Colon (tissue), 2 donors: ENCODE measurements around the gene COL4A2.
"Not testable (repeated sequence)": the region's sequence is repeated elsewhere in the genome, so short reads cannot be mapped to it uniquely, and the experiment has no call there.

Source experiments
- FAIRE-seq: peaks from 2 replicates; lab custom pipeline; 2012; peaks lifted over from hg19 to GRCh38; lab: Jason Lieb, UNC
- donor health status: control.
- donor health status: control.

Gene COL4A2

DNA sequence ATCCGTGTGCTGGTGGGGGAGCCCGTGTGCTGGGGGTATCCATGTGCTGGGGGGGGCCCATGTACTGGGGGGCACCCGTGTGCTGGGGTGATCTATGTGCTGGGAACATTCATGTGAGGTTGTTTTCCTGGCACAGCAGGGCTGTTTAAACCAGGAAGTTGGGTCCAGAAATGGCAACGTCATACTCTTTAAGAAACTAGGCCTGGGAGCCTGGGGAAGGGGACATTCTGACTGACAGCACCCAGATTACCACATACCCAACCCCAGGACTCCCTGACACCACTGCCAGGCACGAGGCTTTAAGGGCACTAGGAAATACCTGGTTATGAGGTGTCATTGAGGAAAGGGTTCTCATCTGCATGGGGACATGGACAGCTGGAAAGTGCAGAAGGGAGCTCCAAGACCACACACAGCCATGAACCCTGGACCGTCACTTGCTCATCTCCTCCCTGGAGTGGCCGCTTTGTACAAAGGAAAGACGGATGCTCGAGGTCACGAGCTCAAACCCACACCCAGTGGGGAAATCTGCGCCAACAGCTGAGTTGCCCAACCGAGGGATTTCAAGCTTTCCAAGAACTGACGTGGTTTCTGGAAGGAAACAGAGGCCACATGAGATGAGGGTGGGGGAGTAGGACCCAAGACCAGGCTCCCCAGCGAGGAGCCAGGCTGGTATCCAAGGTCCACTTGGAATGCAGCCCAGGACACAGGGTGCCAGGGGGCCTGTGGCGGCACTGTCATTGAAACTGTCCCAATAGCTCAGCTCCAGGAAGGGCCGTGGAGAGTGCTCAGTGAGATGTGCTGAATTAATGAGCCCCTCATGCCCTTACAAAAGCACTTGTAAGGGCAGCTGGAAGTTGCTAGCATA lies 213.6 kb downstream of the COL4A2 start:
- no peak for FAIRE-seq

DNA sequence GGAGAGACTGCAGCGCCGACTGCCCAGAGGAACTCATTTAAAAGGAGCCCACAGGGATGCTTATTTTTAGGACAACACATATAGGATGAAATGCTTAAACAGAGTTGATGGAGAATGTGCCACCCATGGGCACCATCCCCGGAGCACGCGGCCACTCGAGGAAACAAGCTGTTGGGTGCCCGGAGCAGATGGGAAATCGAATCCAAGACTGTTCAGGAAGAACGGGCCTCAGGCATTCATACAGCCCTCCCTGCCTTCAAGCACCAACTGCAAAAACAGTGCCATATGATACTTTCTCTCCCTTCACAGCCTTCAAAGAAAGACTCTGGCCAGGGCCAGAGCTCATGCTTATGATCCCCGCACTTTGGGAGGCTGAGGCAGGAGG lies 214.2 kb downstream of the COL4A2 start:
- no peak for FAIRE-seq

DNA sequence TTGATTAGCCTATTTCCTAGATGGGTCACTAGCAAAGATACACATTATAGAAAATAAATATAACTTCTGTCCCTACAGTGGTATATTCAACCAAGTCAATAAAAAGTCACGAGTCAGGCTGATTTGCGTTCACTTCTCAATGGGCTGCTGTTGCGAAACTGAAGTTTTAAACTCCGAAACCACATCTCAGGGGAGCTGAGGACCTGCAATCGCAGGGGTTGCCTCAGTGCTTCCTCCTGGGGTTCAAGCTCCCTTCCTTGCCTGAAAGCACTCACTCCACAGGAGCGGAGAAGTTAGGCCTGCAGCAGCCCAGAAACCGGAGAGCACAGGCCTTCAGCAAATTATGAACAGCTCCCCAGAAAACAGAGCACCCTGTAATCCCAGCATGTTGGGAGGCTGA lies 214.9 kb downstream of the COL4A2 start:
- FAIRE-seq = no peak

- FAIRE-seq = no peak
These were observed 215.6 kb downstream of the COL4A2 start for GRCh38 chr13:110522721-110523120.

- FAIRE-seq = no peak
These were observed 216.1 kb downstream of the COL4A2 start for GRCh38 chr13:110523180-110523579.

DNA sequence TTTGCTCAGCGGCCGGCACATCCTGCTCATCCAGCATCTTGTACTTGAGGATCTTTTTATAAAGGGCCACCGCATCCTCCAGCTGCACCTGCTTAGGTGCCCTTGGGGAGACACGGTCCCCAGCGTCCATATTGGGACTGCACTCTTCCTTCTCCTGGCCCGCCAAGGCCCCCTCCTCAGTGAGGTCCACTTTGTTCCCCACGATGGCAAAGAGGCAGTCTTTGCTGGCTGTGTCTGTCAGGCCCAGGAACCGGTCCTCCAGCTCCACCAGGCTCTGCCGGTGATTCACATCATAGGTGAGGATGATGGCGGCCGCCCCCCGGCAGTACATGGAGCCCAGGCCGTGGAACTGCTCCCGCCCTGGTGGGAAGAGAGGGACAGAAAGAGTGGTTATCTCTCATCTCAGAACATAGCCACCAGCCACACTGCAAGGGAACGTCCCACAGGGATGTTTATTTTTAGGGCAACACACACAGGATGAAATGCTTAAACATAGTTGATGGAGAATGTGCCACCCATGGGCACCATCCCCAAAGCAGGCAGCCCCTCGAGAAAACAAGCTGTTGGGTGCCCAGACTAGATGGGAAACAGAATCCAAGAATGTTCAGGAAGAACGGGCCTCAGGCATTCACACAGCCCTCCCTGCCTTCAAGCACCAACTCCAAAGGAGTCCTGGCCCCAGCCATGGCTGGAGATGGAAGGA lies 216.9 kb downstream of the COL4A2 start:
- no peak for FAIRE-seq

DNA sequence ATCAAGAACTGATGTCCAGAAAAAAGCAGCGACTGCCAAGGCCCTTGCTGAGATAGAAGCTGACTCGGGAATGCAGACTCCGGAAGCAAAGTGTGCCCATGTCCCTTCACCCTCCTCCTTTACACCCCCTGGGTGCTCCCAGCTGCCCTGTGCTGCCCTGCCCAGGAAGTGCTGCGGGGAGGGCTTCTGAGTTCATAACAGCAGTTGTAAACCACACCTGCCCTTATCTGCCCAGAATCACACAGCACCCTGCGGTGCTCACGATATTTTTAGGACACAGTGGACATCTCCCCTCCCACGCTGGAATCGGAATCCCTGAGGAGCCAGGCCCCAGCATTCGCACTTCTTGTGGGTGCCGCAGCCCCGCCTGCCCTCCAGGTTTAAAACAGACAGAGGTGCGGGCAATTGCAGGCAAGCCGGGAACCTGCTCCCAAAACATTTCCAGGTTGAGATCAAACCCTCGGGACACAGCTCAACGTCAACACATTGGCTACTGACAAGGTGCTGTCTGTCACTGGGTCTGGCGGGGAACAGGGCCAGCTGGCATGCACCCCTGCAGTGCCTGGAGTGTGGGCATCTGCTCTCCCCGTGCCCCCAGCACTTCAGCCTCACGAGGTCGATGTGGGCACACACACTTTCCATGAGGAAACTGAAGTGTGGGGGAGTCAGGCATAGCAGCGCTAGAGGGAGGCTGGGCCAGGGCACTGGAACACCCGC lies 217.6 kb downstream of the COL4A2 start:
- no peak for FAIRE-seq

- FAIRE-seq = no peak
These were observed 218.5 kb downstream of the COL4A2 start for GRCh38 chr13:110525328-110526319.

DNA sequence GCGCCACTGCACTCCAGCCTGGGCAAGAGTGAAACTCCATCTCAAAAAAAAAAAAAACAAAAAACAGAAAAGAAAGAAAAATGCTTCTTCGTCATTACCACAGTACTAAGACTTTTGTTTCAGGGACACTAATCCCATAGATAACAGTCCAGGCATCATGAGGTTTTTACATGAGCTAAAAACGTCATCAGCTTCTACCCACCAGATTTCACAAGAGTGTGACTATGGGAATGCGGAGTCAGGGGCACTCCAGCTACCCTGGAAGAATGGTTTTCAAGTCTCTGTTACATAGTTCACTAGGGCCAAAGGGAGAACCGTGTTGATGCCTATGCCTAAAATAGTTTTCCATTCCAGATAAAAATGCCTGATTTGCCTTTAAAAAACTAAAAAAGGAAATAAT lies 221.3 kb downstream of the COL4A2 start:
- no peak for FAIRE-seq

GRCh38 chr13:110528911-110529310 lies 221.8 kb downstream of the COL4A2 start:
- FAIRE-seq = no peak

GRCh38 chr13:110529522-110530311 lies 222.6 kb downstream of the COL4A2 start:
- FAIRE-seq = no peak

- FAIRE-seq = no peak
These were observed 224.0 kb downstream of the COL4A2 start for GRCh38 chr13:110531100-110531499.

GRCh38 chr13:110531671-110532083 lies 224.6 kb downstream of the COL4A2 start:
- FAIRE-seq = no peak

- not testable (repeated sequence) for FAIRE-seq
These were observed 225.2 kb downstream of the COL4A2 start for GRCh38 chr13:110532258-110532657.

DNA sequence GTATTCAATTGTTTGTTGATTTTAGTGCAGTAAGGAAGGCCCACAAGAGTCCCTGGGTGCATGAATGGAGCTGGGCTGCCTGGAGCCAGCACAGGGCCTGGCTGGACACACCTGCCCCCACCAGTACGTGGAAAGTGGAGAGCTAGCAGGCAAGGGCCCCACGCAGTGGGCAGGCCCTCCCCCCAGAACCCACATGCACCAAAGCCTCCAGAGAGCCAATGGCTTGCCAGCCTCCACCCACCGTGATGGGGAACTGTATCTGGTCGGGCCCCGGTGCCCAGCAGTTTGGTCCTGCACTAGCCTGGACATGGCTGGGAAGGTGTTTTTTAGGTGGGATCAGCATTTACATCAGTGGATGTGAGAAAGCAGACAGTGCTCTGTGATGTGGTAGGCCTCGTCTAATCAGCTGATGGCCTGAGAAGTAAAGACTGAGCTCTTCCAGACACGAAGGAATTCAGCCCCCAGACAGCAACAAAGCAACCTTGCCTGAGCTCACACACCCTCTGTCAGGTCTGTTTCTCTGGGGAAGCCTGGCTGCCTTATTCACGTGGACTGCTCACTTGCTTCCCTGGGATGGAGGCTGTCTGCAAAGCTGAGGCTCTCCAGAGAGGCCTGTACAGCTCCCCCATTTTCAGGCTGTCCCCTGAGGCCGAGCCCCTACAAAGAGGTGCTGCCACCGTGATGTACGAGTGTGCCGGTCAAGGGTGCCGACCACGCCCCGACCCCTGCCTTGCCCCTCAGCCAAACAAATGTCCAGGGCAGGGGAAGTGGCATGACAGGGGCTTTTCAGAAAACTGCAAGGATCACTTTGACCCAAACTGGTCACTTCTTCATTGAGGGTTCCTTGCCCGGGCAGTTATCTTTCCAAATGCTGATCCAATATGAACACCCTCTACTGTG lies 226.9 kb downstream of the COL4A2 start:
- no peak for FAIRE-seq

GRCh38 chr13:110535526-110535925 lies 228.4 kb downstream of the COL4A2 start:
- FAIRE-seq = no peak

DNA sequence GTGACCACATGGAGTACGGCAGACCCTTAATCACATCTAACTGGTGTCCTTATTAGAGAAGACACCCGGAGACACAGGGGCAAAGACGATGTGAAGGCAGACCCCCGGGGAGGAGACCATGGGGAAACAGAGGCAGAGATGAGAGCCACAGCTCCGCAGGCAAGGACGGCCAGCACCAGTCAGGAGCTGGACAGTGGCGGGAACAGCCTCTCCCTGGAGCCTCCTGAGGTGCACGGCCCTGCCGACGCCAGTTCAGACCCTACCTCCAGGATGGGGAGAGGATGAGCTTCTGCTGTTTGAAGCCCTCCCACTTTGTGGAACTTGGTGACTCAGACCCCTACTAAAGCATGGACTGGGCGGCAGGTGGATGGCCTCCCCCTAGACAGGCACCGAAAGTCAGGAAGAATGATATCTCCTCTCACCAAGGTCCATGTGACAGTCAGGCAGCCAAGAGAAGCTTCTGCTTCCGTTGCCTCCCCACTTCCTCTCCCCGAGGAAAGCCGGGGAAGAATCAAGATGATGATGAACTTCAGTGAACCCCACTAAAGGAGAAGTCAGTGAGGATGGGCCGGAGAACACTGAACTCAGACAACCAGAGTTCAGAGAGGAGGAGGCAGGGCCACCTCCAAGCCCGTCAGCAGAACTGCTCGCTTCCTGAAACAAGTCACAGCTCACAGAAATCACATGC lies 229.1 kb downstream of the COL4A2 start:
- FAIRE-seq = no peak

DNA sequence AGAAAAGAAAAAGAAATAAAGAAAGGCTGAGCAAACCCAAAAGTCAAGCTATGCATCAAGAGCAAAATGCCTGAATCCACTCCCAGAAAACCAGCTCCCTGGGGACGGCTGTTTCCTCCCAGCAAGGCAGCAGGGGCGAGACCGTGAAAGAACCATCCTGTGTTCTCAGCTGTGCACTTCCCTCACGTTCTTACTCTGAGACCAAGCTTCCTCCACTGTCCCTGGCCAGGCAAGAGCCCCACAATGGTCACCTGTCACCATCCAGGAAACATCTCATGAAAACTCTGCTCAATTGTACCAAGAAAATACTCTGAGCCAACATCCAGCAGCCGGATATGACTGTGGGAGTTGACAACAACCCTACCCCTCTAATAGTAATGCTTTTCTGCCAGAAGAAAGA lies 231.5 kb downstream of the COL4A2 start:
- FAIRE-seq = no peak

DNA sequence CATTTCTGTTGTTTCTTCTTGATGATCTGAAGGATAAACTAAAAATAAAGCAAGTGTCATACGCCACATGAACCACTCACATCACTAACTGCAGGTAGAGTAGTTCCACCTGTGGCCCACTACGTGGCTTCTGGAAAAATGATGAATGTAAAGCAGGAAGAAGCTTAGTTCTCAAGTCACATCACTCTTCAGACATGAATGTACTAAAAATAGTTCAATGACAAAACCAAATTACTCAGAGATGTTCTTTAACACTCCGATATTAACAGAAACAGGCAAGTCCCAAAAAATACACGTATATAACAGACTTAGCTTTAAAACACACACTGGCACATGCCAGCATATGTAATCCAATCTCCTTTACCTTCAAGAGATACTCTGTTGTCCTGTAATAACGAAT lies 232.8 kb downstream of the COL4A2 start:
- FAIRE-seq = no peak
